ENCODE measurements around the gene EEF1G. TPM values are rescaled to one million over a fixed set of nuclear protein-coding genes. Genes with fewer than 3 reads are reported as not detected.

Gene EEF1G
- total RNA-seq, 3 donors from 2014 or later (not counting 1 experiment from before 2014, with no cell fraction given): 628 to 754 (median 714) TPM

GRCh38 chr11:62613291-62613778 is 39.6 kb upstream of the EEF1G start:
- Histone ChIP-seq H3K27ac (ENCODE audit: low read length) (peak overlapping the region; percentile 89), H3K4me3 (ENCODE audit: low read length) (no peak overlapping the region), H3K27me3 (ENCODE audit: control insufficient read depth, insufficient read depth, low read length) (no peaks in the 10 kb centered on the region), H3K9me3 (ENCODE audit: control insufficient read depth, insufficient read depth, low read length) (no peaks in the 10 kb centered on the region), H3K36me3 (ENCODE audit: control insufficient read depth, insufficient read depth, low read length) (peaks cover 33% of the 10 kb centered on the region), H3K4me1 (ENCODE audit: control insufficient read depth, insufficient read depth, low read length) (peaks cover 27% of the 10 kb centered on the region)
- DNase-seq (no peak), ATAC-seq (no peak)
- H3K4me1 Mint-ChIP-seq: peaks cover 18 to 48% of the 10 kb centered on the region in 2 donors
- intact Hi-C loops (cut with micrococcal nuclease): loop anchor here (1.0 to 5.0 kb wide), 3 partner anchors 8 to 94 kb away; partner anchors contain the start of genes B3GAT3, BSCL2, C11orf98 and CSKMT
- H3K36me3 Mint-ChIP-seq: no peaks in the 10 kb centered on the region
- TF ChIP-seq CTCF (IDR thresholded peaks at IDR 0.05): no peak
- no peaks in the 10 kb centered on the region for H3K9me3 Mint-ChIP-seq
- WGBS (ENCODE audit: insufficient coverage): 86% methylated on average over 15 of the region's 15 CpGs
- peak overlapping the region; percentile 74 to 98 for H3K27ac Mint-ChIP-seq
- peak overlapping the region; percentile 61 for H3K4me3 Mint-ChIP-seq
- H3K27me3 Mint-ChIP-seq (ENCODE audit: low read depth in 2 of 2): no peaks in the 10 kb centered on the region

- Histone ChIP-seq H3K27me3 (ENCODE audit: control insufficient read depth, insufficient read depth, low read length) (no peaks in the 10 kb centered on the region), H3K27ac (ENCODE audit: low read length) (peak within 1 kb of the TSS; percentile 89), H3K36me3 (ENCODE audit: control insufficient read depth, insufficient read depth, low read length) (peaks cover 39% of the 10 kb centered on the region), H3K4me1 (ENCODE audit: control insufficient read depth, insufficient read depth, low read length) (peaks cover 27% of the 10 kb centered on the region), H3K4me3 (ENCODE audit: low read length) (peak within 1 kb of the TSS; percentile 64), H3K9me3 (ENCODE audit: control insufficient read depth, insufficient read depth, low read length) (no peaks in the 10 kb centered on the region)
- H3K4me1 Mint-ChIP-seq: peaks cover 18 to 52% of the 10 kb centered on the region in 2 donors
- peak; percentile 75 to 89 (median 76) for ATAC-seq
- H3K27ac Mint-ChIP-seq: peak within 1 kb of the TSS; percentile 95 to 98
- no peaks in the 10 kb centered on the region for H3K36me3 Mint-ChIP-seq
- no peaks in the 10 kb centered on the region for H3K27me3 Mint-ChIP-seq (ENCODE audit: low read depth in 2 of 2)
- peak; percentile 86 to 91 for DNase-seq
- peak within 1 kb of the TSS; percentile 96 for H3K4me3 Mint-ChIP-seq
- H3K9me3 Mint-ChIP-seq: no peaks in the 10 kb centered on the region
- peak; percentile 97 for TF ChIP-seq CTCF (IDR thresholded peaks at IDR 0.05)
- intact Hi-C loops (cut with micrococcal nuclease): loop anchor here (1.0 to 5.0 kb wide), 3 partner anchors 9 to 95 kb away; partner anchors contain the start of genes B3GAT3, BSCL2, C11orf98 and CSKMT
- WGBS (ENCODE audit: insufficient coverage): 3% methylated on average over 85 of the region's 91 CpGs
Measured at GRCh38 chr11:62612366-62613290, 38.9 kb upstream of the EEF1G start, which contains the start of the genes EML3 and ROM1. Gene EML3 (minus strand): TSS chr11:62612775. CDS start chr11:62612457, 318 bp downstream. Gene ROM1 (plus strand): TSS chr11:62613257. CDS start chr11:62613282, 25 bp downstream.

GRCh38 chr11:62611705-62612365 is 38.1 kb upstream of the EEF1G start:
- peaks cover 18 to 53% of the 10 kb centered on the region in 2 donors for H3K4me1 Mint-ChIP-seq
- H3K4me3 Mint-ChIP-seq: peak overlapping the region; percentile 96
- DNase-seq (peak in 1 of 2 donors; percentile 82), ATAC-seq (peak; percentile 56 to 71 (median 57))
- H3K36me3 Mint-ChIP-seq: no peaks in the 10 kb centered on the region
- peak overlapping the region; percentile 64 for H3K4me3 ChIP-seq (ENCODE audit: low read length)
- H3K27ac ChIP-seq (ENCODE audit: low read length): peak overlapping the region; percentile 89
- peaks cover 27% of the 10 kb centered on the region for H3K4me1 ChIP-seq (ENCODE audit: control insufficient read depth, insufficient read depth, low read length)
- H3K9me3 Mint-ChIP-seq: no peaks in the 10 kb centered on the region
- no peaks in the 10 kb centered on the region for H3K27me3 ChIP-seq (ENCODE audit: control insufficient read depth, insufficient read depth, low read length)
- H3K27me3 Mint-ChIP-seq (ENCODE audit: low read depth in 2 of 2): no peaks in the 10 kb centered on the region
- no peaks in the 10 kb centered on the region for H3K9me3 ChIP-seq (ENCODE audit: control insufficient read depth, insufficient read depth, low read length)
- H3K27ac Mint-ChIP-seq: peak overlapping the region; percentile 95 to 98
- under 1% methylated on average over 34 of the region's 34 CpGs for WGBS (ENCODE audit: insufficient coverage)
- peaks cover 41% of the 10 kb centered on the region for H3K36me3 ChIP-seq (ENCODE audit: control insufficient read depth, insufficient read depth, low read length)
- no peak for TF ChIP-seq CTCF (IDR thresholded peaks at IDR 0.05)
- intact Hi-C loops (cut with micrococcal nuclease): loop anchor here (2.0 to 5.0 kb wide), 2 partner anchors 53 to 95 kb away; partner anchors contain the start of genes BSCL2, C11orf98, CSKMT and GNG3

All from natural killer cell (primary cell).